HEK293T (cell line): Measurements from ENCODE around the gene CABP5.
"Not testable (repeated sequence)": the region's sequence is repeated elsewhere in the genome, so short reads cannot be mapped to it uniquely, and the experiment has no call there.

Source experiments
- ARNT ChIP-seq: fragments of 450-650 bp; IDR thresholded peaks from 2 replicates; pipeline ENCODE4 v1.6.1; 2017; ENCODE audit warnings: mild to moderate bottlenecking
- BHLHE40 ChIP-seq: fragments of 450-650 bp; IDR thresholded peaks from 2 replicates; pipeline ENCODE4 v1.6.1; 2016; ENCODE audit warnings: mild to moderate bottlenecking, moderate library complexity, borderline replicate concordance
- FOXK2 ChIP-seq: fragments of 450-650 bp; IDR thresholded peaks from 2 replicates; pipeline ENCODE4 v1.6.1; 2016; ENCODE audit warnings: mild to moderate bottlenecking
- SUZ12 ChIP-seq: fragments of 450-650 bp; IDR thresholded peaks from 2 replicates; pipeline ENCODE4 v1.6.1; 2016; ENCODE audit warnings: mild to moderate bottlenecking
- TARDBP ChIP-seq: fragments of 450-650 bp; IDR thresholded peaks from 2 replicates; pipeline ENCODE4 v1.6.1; 2016
- ZNF384 ChIP-seq: fragments of 450-650 bp; IDR thresholded peaks from 2 replicates; pipeline ENCODE4 v1.6.1; 2016

GRCh38 chr19:48070177-48070769 is 26.4 kb upstream of the CABP5 start:
- not testable (repeated sequence) for TF ChIP-seq TARDBP, ZNF384, SUZ12, FOXK2, ARNT, BHLHE40
